Measurements from ENCODE around the gene FER.

- TF ChIP-seq CTCF (IDR thresholded peaks at IDR 0.05) (no peak), POLR2A (IDR thresholded peaks at IDR 0.05) (no peak), POLR2AphosphoS5 (IDR thresholded peaks at IDR 0.05) (no peak)
Observed at GRCh38 chr5:108820983-108821382, 73.3 kb downstream of the FER start.
